Posterior cingulate gyrus (tissue), 11 donors: ENCODE data around the gene ATG4B.

ENCODE experiments used
- DNase-seq, 10 donors: peaks; one replicate each; pipeline versions ENCODE4 v3.0.0 to v3.0.0-alpha.2; 2020 to 2021; ENCODE audit warnings: mixed read lengths in 3 of 10
- intact Hi-C: fragments of 100-400 bp; cut with DNase I; formaldehyde crosslinking; loops from one replicate; pipeline ENCODE4 v1.15.1; 2023

Gene ATG4B

DNA sequence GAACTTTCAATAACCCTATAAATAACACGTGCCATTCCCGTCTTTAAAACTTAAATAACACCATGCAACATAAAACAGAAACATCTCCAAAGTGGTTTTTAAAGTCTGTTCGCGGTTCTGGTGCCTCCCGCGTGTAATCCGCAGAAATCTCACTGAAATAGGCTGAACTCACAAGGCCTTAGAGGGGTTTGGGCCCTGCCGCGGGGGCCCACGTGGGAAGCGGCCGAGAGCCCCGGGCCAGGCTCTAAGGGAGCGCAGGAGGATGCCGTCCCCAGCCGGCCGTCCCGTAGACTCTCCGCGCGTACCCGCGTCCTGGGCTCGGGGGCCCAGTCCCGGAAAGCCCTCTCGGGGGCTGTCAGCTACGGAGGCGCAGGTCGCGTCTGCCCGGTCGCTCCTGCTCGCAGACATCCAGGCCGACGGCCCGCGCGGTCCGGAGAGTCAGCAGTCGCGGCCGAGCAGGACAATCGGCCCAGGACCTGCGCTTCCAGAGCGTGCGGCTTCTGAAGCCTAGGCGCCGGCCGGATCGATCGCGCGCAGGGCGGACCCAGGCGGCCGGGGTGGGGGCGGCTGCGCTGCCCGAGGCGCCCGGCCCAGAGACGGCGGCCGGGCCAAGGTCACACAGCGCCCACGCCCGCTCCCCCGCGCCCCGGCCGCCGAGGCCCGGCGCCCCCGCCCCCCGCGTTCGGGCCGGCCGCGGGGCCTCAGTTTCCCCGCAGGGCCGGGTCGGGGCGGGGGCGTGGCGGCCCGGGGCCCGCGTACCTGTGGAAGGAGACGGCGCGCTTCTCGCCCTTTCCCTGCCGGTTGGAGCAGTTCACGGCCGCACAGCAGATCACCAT, 1.1 kb upstream of the ATG4B start:
- DNase-seq: peak in 4 of 10 donors; percentile 38 to 83 (median 78)

DNA sequence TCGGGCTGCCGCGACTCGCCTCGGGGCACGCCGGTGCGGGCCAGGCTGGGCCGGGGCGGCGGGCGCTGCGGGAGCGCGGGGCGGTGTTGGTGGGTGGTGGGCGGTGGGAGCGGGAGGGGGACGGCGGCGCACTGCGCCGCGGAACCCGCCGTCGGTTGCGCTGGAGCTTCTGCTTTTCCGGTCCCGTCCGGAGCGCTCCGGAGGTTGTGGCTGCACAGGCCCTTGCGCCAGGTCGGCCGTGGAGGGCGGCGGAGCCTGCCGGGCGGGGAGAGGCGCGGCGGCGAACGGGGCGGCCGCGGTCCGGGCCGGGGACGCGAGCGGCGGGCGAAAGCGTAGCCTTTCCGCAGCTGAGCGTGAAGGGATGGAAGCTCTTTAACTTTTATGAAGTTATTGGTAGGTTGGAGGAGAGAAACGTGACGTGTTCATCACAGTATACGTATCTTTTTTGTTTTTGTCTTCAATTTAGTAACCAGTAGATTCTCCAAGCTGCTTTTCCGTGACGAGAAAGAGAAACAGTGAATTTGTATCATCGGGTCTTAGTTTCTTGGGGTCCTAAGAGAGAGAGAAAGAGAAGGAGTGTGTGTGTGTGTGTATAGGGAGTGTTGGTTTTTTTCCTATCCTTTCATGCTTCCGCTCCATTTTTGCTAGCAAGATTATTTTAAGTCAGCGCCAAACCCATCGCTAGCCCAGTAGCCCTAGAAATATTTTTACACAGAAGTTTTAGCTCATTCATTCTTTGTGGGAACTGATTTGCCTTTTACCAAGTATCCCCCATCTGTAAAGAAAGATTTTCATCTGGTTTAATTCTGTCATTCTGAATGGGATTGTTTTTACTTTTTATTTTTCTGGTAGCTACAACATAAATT, 535 bp downstream of the ATG4B start:
- no peak for DNase-seq
- intact Hi-C loops: loop anchor here (2.0 kb wide), 2 partner anchors 49 to 129 kb away; partner anchors contain the start of genes DTYMK and STK25

More for the DNA sequence above, 1.1 kb upstream of the ATG4B start:
- intact Hi-C loops: loop anchor here (2.0 kb wide), 2 partner anchors 50 to 128 kb away; partner anchors contain the start of genes DTYMK and STK25

DNA sequence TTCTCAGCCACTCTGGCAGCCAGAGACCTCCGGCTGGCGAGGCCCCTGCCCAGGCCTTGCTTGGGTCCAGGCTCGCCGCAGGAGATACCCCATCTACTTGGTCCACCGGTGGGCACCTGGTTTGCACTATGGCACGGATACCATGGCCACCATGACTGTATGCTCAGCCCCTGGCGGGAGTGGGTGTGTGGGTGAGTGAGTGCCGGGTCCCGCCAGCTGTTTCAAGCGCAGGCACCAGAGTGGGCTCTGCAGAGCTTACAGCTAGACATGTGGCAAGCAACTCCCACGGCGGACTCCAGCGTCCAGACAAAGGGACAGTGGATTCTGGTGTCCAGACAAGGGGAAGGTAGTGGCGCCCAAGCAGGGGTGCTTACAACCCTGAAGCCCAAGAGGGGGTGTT, 1.4 kb downstream of the ATG4B start:
- intact Hi-C loops: no loop called here
- DNase-seq: peak in 3 of 10 donors; percentile 56 to 62 (median 58)

DNA sequence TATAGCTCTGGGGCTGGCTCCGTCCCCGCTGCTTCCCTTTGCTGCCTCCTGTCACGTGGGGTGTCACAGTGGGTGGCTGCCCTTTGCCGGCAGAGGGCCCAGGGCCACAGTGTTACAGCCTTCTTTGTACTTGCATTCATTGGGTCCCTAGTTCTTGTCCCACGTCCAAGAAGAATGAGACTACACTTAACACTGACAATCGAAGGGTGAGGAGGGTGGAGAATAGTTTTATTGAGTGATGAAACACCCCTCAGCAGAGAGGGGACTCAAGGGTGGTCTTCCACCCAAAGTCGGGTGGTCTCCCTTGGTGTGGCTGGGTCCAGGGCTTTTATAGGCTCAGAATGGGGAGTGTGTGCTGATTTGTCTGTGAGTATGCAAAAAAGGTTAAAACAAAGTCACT, 1.9 kb downstream of the ATG4B start:
- DNase-seq: no peak
- intact Hi-C loops: no loop called here

- DNase-seq: peak in 1 of 10 donors; percentile 5
- intact Hi-C loops: no loop called here
These were observed 2.8 kb downstream of the ATG4B start for GRCh38 chr2:241640165-241640795.

GRCh38 chr2:241641631-241642030, 4.1 kb downstream of the ATG4B start:
- DNase-seq: peak in 3 of 10 donors; percentile 2 to 40 (median 20)

DNA sequence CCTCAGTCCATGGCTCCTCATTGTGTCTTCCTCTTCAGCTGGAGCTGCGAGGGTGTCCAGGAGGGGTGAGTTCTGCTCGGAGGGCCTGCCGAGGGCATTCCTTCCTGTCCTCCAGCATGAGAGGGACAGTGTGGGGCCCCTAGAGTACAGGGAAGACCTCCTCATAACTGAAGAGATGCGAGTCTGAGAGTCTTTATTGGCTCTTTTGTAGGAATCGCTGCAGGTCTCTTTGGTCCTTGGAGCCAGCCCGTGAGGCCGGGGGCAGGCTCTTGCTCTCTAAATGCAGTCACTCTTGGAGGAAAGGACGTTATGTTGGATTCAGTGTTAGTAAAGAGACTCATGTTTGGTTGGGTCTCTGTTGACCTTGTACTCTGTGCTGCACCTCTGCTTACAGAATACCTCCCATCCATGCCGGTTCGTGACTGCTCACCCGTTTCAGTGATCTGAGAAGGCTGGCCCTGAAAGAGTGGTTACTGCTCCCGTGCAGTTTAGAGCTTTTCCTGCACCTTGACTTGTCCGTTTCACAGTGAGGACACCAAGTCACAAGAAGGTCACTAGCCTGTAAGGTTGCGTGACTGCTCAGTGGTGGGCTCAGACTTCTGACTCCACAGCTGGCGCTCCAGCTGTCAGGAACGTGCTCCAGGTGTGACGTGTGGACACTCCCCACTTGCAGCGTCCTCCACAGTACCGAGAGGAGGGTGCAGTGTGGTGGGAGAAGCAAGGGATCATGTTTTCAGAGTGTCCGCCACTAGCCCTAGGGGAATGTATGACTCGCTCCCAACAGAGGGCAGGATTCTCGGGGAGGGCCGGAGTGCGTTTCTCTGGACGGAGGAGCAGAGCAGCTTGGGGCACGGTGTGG, 7.8 kb downstream of the ATG4B start:
- intact Hi-C loops: no loop called here

More at GRCh38 chr2:241641631-241642030, 4.1 kb downstream of the ATG4B start:
- intact Hi-C loops: no loop called here

GRCh38 chr2:241645915-241646645, 8.6 kb downstream of the ATG4B start:
- peak in 2 of 10 donors; percentile 2 to 5 for DNase-seq

More for the DNA sequence above, 7.8 kb downstream of the ATG4B start:
- peak in 3 of 10 donors; percentile 28 to 49 (median 49) for DNase-seq

DNA sequence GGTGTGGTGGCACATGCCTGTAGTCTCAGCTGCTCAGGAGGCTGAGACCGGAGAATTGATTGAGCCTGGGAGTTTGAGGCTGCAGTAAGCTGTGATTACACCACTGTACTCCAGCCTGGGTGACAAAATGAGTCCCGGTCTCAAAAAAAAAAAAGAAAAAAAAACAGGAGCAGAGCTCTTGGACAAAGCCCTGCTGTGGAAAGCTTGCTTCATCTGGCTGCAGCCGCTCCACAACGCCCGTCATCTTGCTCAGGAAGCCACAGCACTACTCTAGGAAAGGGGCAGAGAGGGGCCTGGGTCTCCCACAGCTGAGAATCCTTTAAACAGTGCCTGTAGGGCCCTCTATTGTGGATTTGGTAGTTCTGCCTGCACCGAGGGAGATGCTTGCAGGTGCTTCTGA, 11.0 kb downstream of the ATG4B start:
- intact Hi-C loops: no loop called here
- DNase-seq: peak in 2 of 10 donors; percentile 14 to 53

More at GRCh38 chr2:241645915-241646645, 8.6 kb downstream of the ATG4B start:
- intact Hi-C loops: no loop called here

- DNase-seq: peak in 9 of 10 donors; percentile 35 to 96 (median 69)
These were observed 11.9 kb downstream of the ATG4B start for GRCh38 chr2:241649404-241649803.

DNA sequence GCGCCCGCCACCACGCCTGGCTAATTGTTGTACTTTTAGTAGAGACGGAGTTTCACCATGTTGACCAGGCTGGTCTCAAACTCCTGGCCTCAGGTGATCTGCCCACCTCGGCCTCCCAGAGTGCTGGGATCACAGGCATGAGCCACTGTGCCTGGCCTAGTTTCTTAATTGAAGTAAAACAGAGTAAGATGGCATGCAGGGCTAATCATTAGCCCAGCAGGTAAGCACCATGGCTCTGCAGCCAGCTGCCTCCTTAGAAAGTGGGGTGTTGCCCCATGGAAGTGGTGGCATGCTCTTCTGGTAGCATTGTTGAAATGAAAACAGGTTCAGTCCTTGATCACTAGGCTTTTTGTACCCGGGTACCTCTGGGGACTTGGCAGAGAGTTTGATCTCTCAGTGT, 12.4 kb downstream of the ATG4B start:
- peak in 2 of 10 donors; percentile 8 to 29 for DNase-seq
- intact Hi-C loops: no loop called here

More at GRCh38 chr2:241649404-241649803, 11.9 kb downstream of the ATG4B start:
- intact Hi-C loops: no loop called here

- intact Hi-C loops: no loop called here
- peak in 2 of 10 donors; percentile 10 to 60 for DNase-seq
These were observed 14.6 kb downstream of the ATG4B start for GRCh38 chr2:241652142-241652541.

DNA sequence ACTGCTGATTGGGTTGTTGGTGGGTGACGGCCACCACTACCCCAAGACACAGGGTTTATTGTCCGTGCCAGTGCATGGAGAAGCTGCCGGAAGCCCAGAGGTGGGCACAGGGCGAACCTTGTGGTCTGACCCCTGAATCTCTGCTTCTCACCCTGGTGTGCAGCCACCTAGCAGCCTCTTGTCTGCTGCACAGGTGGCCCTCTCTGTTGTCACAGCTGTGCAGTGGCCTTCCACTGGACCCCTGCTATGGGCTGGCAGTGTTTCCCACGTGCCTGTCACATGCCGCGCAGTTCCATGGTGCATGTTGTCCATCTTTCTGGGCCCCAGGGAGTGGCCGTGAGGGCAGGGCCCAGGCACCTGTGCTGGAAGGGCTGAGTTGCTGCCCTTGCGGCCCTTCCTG, 15.2 kb downstream of the ATG4B start:
- intact Hi-C loops: no loop called here
- DNase-seq: peak in 3 of 10 donors; percentile 12 to 68 (median 49)

DNA sequence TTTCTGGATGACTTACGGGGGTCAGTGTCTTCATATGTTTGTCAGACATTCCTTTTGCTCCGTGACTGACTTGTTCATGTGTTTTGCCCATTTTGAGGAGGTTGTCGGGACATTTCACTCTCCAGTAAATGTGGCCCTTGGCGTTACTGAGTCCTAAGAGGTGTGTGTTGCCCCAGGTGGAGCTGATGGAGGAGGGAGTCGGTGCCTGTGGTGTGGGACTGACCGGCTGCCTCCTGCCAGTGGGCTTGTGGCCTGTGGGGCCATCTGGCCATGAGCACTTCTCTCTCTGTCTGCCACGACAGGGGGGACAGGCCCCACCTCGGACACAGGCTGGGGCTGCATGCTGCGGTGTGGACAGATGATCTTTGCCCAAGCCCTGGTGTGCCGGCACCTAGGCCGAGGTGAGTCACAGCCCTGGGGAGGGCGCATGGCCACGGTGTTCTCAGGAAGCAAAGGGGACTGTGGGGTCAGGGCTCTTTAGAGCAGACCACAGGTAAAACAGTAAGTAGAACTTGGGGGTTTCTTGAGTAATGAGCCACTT, 15.8 kb downstream of the ATG4B start:
- intact Hi-C loops: no loop called here
- peak in 3 of 10 donors; percentile 26 to 78 (median 52) for DNase-seq

DNA sequence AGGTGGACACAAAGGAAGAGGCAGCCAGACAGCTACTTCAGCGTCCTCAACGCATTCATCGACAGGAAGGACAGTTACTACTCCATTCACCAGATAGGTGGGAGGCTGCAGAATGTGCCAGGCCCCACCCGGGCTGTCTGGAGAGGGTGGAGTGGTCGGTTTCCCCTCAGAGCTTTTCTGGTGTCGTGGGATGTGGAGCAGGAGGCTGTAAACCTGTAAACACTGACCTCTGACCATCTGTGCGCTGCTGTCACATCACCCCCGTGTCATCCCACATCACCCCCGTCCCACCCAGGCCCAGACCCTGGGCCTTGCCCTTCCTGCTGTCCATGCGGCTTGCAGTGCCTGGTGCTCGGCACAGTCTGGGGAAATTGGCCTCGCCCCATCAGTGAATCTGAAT, 17.1 kb downstream of the ATG4B start:
- DNase-seq: peak in 2 of 10 donors; percentile 30 to 51
- intact Hi-C loops: no loop called here

DNA sequence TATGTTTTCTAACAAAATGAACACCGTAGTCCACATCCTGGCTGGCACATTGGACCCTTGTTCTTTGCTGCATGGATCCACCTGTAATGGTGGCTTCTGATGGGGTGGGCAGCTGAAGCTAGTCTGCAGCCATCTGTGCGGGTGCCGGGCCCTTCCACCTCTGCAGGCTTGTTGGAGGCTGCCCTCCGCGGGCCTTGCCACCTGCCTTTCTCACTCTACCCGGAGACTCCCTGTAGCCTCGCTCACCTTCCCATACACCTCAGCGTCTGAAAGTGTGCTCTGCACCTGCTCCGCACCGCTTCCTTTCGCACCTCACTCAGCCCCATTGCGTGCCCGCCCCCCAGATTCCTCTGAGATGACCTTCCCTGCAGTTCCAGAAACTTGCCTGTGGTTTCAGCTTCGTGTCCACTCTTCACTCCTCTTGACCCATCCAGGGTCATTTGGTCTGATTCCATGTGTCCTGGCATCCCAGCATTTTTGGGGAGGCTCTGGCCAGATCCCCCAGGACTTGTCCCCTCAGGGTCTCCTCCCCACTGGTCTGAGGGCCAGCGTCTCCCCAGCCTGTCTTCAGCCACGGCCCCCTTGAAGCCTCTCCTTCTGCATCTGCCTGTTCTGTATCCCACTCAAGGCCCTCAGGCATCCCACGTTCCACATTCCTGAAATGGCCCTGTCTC, 18.2 kb downstream of the ATG4B start:
- DNase-seq: peak in 3 of 10 donors; percentile 28 to 82 (median 54)
- intact Hi-C loops: no loop called here

- intact Hi-C loops: no loop called here
These were observed 18.8 kb downstream of the ATG4B start for GRCh38 chr2:241656190-241656741.

More at GRCh38 chr2:241656190-241656741, 18.8 kb downstream of the ATG4B start:
- DNase-seq: peak in 3 of 10 donors; percentile 52 to 80 (median 65)
